ENCODE measurements around the gene PALD1.

Gene PALD1

DNA sequence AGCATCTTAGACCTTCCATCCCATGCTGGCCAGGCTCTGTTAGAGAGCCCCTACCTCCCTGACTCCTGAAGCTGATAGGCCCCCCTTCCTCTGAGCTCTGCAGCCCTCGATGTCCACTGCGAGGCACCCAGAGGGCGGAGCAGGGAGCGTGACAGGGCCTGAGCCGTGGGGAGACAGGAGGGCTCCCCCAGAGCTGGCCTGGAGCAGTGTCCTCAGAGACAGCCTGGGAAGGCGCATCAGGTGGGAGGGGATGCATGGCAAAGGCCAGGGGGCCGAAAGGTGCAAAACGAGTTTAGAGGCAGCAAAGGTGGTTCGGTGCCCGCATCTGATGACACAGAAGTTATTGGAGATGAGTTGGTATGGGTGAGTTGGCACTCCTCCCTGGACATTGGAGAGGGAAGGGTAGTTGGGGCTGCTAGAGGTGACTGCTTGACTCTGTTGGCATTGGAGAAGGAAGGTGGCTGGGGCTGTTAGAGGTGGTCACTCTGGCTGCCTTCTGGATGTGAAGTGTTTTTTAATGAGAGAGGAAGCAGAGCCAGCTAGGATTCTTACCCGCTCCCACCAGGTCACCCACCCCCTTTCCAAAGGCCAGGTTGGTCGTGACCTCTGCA is 70.9 kb downstream of the PALD1 start:
- Histone ChIP-seq H3K9ac (0 out of 22 replicates have a peak overlapping the region, but pooled peaks of 1 of the 11 experiments have one; percentile 13), H3K27ac (no peak overlapping the region), H3K9me3 (replicated peaks in 1 of 11) (no peaks in the 10 kb centered on the region), H3K4me1 (peaks cover 0 to 20% (median 11%) of the 10 kb centered on the region in 10 experiments; a peak in 12 of 20 replicates), H4K20me1 (peaks cover 0 to 17% (median 5%) of the 10 kb centered on the region in 11 experiments; a peak in 9 of 22 replicates), H3K4me3 (no peak overlapping the region), H3K36me3 (peaks cover 7 to 74% (median 39%) of the 10 kb centered on the region in 11 experiments; a peak in 21 of 22 replicates), H3K27me3 (no peaks in the 10 kb centered on the region), H3K4me2 (no peak overlapping the region)
- TF ChIP-seq Cebpa-rat (IDR thresholded peaks at IDR 0.05): no peak

DNA sequence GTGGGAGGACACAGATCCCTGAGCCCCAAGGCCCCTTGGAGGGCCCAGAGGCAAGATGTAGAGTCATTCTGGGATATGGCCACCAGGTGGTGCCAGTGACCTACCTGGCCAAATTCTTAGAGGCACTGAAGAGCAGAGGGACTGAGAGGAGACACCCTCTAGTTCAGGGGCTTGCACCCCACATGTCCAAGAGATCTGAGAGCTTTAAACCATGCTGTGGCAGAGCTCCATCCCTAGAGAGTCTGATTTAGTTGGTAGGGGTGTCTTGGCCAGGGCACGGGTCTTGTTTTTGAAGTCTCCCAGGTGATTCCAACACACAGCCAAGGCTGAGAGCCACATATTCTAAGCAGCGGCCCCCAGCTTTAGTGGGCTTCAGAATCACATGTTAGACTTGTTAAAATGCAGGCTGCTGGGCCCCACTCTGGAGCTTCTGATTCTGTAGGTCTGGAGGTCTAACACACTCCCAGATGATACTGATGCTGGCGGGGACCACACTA is 71.4 kb downstream of the PALD1 start:
- TF ChIP-seq Cebpa-rat (IDR thresholded peaks at IDR 0.05): no peak
- H3K27ac ChIP-seq: no peak overlapping the region
- no peaks in the 10 kb centered on the region for H3K9me3 ChIP-seq (replicated peaks in 1 of 11)
- H3K4me1 ChIP-seq: peaks cover 0 to 17% (median 8%) of the 10 kb centered on the region in 10 experiments; a peak in 10 of 20 replicates
- H3K36me3 ChIP-seq: peaks cover 7 to 71% (median 38%) of the 10 kb centered on the region in 11 experiments; a peak in 21 of 22 replicates
- H4K20me1 ChIP-seq: peaks cover 0 to 15% (median 5%) of the 10 kb centered on the region in 11 experiments; a peak in 9 of 22 replicates
- H3K27me3 ChIP-seq: no peaks in the 10 kb centered on the region
- H3K4me3 ChIP-seq: no peak overlapping the region
- H3K9ac ChIP-seq: no peak overlapping the region
- H3K4me2 ChIP-seq: no peak overlapping the region

DNA sequence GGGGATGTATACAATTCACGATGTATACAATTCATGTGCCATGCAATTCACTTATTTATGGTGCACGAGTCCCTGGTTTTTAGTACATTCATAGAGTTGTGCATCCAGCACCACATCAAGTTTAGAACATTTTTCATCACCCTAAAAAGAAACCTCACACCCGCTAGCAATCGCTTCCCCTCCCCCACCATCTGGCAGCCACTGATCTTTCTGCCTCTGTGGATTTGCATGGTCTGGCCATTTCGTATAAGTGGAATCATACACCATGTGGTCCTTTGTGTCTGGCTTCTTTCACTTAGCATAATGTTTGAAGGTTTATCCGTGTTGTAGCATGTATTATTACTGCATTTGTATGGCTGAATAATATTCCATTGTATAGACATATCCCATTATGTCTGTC is 71.9 kb downstream of the PALD1 start:
- no peak overlapping the region for H3K27ac ChIP-seq

DNA sequence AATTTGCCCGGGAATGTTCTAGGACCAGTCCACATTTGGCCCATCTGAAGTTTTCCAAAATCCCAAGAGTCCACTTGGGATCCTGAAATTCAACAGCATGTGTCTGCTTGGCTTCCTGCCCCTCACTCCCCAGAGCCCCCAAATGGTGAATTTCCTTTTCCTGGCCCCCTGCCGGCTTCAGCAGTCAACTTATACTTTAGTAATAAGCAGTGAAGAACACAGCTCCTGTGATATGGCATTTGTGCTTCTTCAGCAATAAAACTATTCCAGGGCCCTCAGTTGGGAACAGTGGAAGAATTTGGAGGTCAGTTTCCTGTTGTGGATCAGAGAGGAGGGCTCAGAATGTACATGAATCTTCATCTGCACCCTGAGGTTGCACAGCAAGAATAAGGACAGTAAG is 72.9 kb downstream of the PALD1 start:
- no peaks in the 10 kb centered on the region for H3K9me3 ChIP-seq (replicated peaks in 1 of 11)
- peaks cover 0 to 17% (median 8%) of the 10 kb centered on the region in 10 experiments; a peak in 10 of 20 replicates for H3K4me1 ChIP-seq
- peaks cover 0 to 21% (median 5%) of the 10 kb centered on the region in 11 experiments; a peak in 9 of 22 replicates for H4K20me1 ChIP-seq
- H3K27ac ChIP-seq: peak overlapping the region in 2 of 11 experiments; percentile 20 to 36; a peak in 2 of 22 replicates
- H3K4me2 ChIP-seq: peak overlapping the region in 5 of 11 experiments; percentile 23 to 37 (median 36); a peak in 6 of 22 replicates
- H3K36me3 ChIP-seq: peaks cover 7 to 69% (median 39%) of the 10 kb centered on the region in 11 experiments; a peak in 21 of 22 replicates
- TF ChIP-seq Cebpa-rat (IDR thresholded peaks at IDR 0.05): no peak
- no peak overlapping the region for H3K4me3 ChIP-seq
- no peaks in the 10 kb centered on the region for H3K27me3 ChIP-seq
- peak overlapping the region in 2 of 11 experiments; percentile 37 to 38; a peak in 2 of 22 replicates for H3K9ac ChIP-seq

More for the DNA sequence above, 71.9 kb downstream of the PALD1 start:
- no peak for TF ChIP-seq Cebpa-rat (IDR thresholded peaks at IDR 0.05)
- Histone ChIP-seq H4K20me1 (peaks cover 0 to 15% (median 5%) of the 10 kb centered on the region in 11 experiments; a peak in 9 of 22 replicates), H3K36me3 (peaks cover 7 to 70% (median 38%) of the 10 kb centered on the region in 11 experiments; a peak in 21 of 22 replicates), H3K4me1 (peaks cover 0 to 17% (median 8%) of the 10 kb centered on the region in 10 experiments; a peak in 10 of 20 replicates), H3K4me3 (no peak overlapping the region), H3K4me2 (no peak overlapping the region; a peak in 1 of 22 replicates), H3K9me3 (replicated peaks in 1 of 11) (no peaks in the 10 kb centered on the region), H3K9ac (no peak overlapping the region), H3K27me3 (no peaks in the 10 kb centered on the region)

DNA sequence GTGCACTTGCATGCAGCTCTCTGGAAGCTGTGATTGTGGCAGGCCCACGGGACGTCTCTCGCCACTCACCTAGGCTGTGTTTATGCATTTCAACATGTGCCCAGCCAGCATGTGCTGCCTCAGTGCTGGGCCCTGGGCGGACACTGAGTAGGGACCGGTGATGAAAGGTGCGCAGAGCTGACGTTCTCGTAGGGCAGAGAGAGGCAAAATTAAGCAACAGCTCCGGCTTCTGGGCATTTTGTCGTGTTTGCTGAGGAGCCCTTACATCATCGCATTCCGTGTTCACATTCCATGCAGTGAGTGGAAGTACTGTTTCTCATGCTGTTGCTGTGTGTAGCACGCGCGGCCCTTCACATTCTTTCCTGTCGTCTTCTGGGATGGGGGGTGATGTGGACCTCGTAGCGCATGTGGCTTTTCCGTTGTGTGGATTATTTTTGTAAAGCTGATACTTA is 73.4 kb downstream of the PALD1 start:
- H3K4me1 ChIP-seq: peaks cover 0 to 18% (median 8%) of the 10 kb centered on the region in 10 experiments; a peak in 10 of 20 replicates
- no peak for TF ChIP-seq Cebpa-rat (IDR thresholded peaks at IDR 0.05)
- no peak overlapping the region for H3K4me2 ChIP-seq
- peaks cover 7 to 69% (median 44%) of the 10 kb centered on the region in 11 experiments; a peak in 21 of 22 replicates for H3K36me3 ChIP-seq
- H3K4me3 ChIP-seq: no peak overlapping the region
- no peak overlapping the region for H3K27ac ChIP-seq
- H3K27me3 ChIP-seq: no peaks in the 10 kb centered on the region
- peaks cover 0 to 26% (median 5%) of the 10 kb centered on the region in 11 experiments; a peak in 9 of 22 replicates for H4K20me1 ChIP-seq
- H3K9me3 ChIP-seq (replicated peaks in 1 of 11): no peaks in the 10 kb centered on the region
- H3K9ac ChIP-seq: no peak overlapping the region

DNA sequence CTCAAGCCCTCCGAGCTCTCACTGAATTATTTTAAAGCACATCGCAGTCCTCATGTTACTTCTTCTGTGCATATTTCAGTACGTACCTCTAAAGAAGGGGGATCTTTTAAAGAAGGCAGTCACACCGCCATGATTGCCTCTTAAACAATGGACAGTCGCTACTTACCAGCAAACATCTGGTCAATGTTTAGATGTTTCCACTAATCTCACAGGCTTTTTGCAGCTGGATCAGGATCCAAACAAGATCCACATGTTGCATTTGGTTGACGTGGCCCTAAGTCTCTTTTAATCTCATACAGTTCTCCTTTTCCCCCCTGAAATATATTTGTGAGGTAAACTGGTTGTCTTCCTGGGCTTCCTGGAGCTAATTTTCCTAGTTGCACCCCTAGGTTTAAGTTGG is 74.0 kb downstream of the PALD1 start:
- H3K27ac ChIP-seq: no peak overlapping the region
- TF ChIP-seq Cebpa-rat (IDR thresholded peaks at IDR 0.05): no peak
- no peaks in the 10 kb centered on the region for H3K9me3 ChIP-seq (replicated peaks in 1 of 11)
- peaks cover 0 to 24% (median 13%) of the 10 kb centered on the region in 10 experiments; a peak in 16 of 20 replicates for H3K4me1 ChIP-seq
- H4K20me1 ChIP-seq: peaks cover 0 to 32% (median 5%) of the 10 kb centered on the region in 11 experiments; a peak in 10 of 22 replicates
- no peak overlapping the region for H3K4me3 ChIP-seq
- no peak overlapping the region for H3K4me2 ChIP-seq
- H3K36me3 ChIP-seq: peaks cover 7 to 70% (median 45%) of the 10 kb centered on the region in 11 experiments; a peak in 21 of 22 replicates
- no peak overlapping the region for H3K9ac ChIP-seq
- H3K27me3 ChIP-seq: no peaks in the 10 kb centered on the region

DNA sequence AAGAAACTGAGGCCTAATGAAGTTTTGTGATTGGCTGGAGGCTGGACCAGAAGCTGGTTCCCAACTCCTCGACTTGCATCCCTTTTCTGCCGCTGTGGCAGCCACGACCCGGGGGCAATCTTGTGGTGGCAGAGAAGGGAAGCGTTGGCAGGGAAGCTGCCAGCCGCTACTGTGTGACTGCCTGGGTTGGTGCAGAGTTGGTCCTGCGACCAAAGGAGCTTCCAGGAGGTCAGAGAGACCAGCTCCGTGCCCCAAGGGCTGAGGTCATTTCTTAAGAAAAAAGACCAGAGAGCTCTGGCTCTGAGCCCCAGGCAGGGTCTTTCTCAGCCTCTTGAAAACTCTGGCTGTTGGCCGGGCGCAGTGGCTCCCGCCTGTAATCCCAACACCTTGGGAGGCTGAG is 76.8 kb downstream of the PALD1 start:
- no peaks in the 10 kb centered on the region for H3K9me3 ChIP-seq (replicated peaks in 1 of 11)
- no peak overlapping the region for H3K27ac ChIP-seq
- TF ChIP-seq Cebpa-rat (IDR thresholded peaks at IDR 0.05): no peak
- no peak overlapping the region for H3K4me3 ChIP-seq
- no peaks in the 10 kb centered on the region for H3K27me3 ChIP-seq
- peaks cover 7 to 55% (median 37%) of the 10 kb centered on the region in 11 experiments; a peak in 21 of 22 replicates for H3K36me3 ChIP-seq
- H4K20me1 ChIP-seq: peaks cover 0 to 43% (median 0%) of the 10 kb centered on the region in 11 experiments; a peak in 7 of 22 replicates
- no peak overlapping the region for H3K9ac ChIP-seq
- H3K4me1 ChIP-seq: peaks cover 10 to 49% (median 41%) of the 10 kb centered on the region in 10 experiments
- H3K4me2 ChIP-seq: no peak overlapping the region

DNA sequence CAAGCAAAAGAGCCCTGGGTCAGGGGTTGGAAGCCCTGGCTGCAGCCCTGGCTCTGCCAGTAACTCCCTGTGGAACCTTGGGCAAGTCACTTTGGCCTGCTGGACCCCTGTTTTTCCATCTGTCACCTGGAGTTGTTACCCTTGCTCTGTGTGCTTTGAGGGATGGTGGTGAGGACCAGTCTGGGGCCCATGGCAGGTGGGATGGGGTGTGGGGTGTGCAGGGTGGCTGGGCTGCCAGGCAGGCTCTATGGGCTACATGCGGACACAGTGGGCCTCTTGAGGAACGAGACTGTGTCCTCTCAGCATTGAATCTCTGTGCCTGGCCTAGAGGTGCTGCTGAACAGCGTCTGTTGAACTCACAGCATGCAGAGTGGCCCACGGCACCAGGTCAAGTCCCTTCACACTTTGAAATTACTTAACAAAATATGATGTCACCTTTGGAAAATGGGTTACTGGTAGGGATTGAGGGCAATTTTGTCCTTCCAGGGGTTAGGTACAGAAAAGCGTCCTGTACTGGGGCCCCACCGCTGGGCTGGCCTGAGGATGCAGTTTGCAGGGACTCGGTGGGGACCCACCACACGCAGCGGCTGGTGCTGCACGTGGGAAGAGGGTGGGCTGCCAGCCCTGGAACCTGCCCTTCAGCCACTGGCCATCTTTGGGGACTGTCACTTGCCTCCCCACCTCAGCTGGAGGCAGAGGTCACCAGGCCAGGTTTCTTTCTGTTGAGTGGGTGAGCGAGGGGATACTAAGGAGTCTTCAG is 78.7 kb downstream of the PALD1 start:
- no peaks in the 10 kb centered on the region for H3K9me3 ChIP-seq (replicated peaks in 1 of 11)
- no peak overlapping the region for H3K9ac ChIP-seq
- H3K27me3 ChIP-seq: no peaks in the 10 kb centered on the region
- no peak overlapping the region for H3K27ac ChIP-seq
- H3K4me2 ChIP-seq: peak overlapping the region in 9 of 11 experiments; percentile 8 to 94 (median 85); a peak in 15 of 22 replicates
- H3K36me3 ChIP-seq: peaks cover 0 to 36% (median 18%) of the 10 kb centered on the region in 11 experiments; a peak in 19 of 22 replicates
- H4K20me1 ChIP-seq: peaks cover 0 to 49% (median 10%) of the 10 kb centered on the region in 11 experiments; a peak in 9 of 22 replicates
- TF ChIP-seq Cebpa-rat (IDR thresholded peaks at IDR 0.05): no peak
- no peak overlapping the region for H3K4me3 ChIP-seq
- H3K4me1 ChIP-seq: peaks cover 28 to 56% (median 52%) of the 10 kb centered on the region in 10 experiments
